Activated naive CD4-positive, alpha-beta T cell treated with anti-CD3 and anti-CD28 coated beads, Interleukin-2, amount 50 U/mL, for 24 hours (primary cell): ENCODE data around the gene CT45A1.
"Not testable (repeated sequence)": the region's sequence is repeated elsewhere in the genome, so short reads cannot be mapped to it uniquely, and the experiment has no call there.

ENCODE experiments used
- H3K27ac Mint-ChIP-seq: one replicate; pipeline ENCODE4 v1.8.0; 2021; ENCODE audit warnings: mild to moderate bottlenecking, mixed read lengths
- H3K27me3 Mint-ChIP-seq: one replicate; pipeline ENCODE4 v1.8.0; 2021; ENCODE audit warnings: mixed read lengths
- H3K36me3 Mint-ChIP-seq: one replicate; pipeline ENCODE4 v1.8.0; 2021; ENCODE audit warnings: mixed read lengths
- H3K4me1 Mint-ChIP-seq: one replicate; pipeline ENCODE4 v1.8.0; 2021; ENCODE audit warnings: mixed read lengths
- H3K4me3 Mint-ChIP-seq: one replicate; pipeline ENCODE4 v1.8.0; 2021; ENCODE audit warnings: mild to moderate bottlenecking, mixed read lengths
- H3K9me3 Mint-ChIP-seq: one replicate; pipeline ENCODE4 v1.8.0; 2021; ENCODE audit warnings: mixed read lengths

The CT45A1 gene, protein sequence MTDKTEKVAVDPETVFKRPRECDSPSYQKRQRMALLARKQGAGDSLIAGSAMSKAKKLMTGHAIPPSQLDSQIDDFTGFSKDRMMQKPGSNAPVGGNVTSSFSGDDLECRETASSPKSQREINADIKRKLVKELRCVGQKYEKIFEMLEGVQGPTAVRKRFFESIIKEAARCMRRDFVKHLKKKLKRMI

DNA sequence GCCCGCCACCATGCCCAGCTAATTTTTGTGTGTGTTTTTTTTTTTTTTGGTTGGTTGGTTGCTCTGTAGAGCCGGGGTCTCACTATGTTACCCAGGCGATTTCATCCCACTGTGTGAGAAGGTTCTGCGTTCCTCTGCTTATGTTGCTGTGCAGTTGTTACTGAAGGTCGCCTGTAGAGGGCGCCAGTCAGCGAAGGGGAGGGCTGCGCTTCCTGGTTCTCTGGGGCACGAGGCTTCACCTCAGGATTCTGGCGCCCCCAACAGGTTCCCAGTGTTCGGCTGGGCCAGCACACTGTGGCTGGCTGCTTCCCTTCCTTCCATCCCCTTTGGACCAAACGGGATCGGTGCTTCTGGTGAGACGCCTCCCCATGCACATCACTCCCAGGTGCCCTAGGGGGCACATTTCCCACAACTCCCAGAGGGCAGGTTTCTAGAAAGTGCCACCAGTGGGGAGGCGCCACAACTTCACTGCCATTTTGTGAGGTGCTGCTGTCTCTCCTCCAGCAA lies at the start of gene CT45A1:
Gene CT45A1 (plus strand): TSS at position 457 of the 507 bp plus-strand sequence. CDS start 5,302 bp downstream, outside the sequence.
- not testable (repeated sequence) for H3K27me3 Mint-ChIP-seq, H3K27ac Mint-ChIP-seq, H3K36me3 Mint-ChIP-seq, H3K4me1 Mint-ChIP-seq, H3K4me3 Mint-ChIP-seq, H3K9me3 Mint-ChIP-seq

DNA sequence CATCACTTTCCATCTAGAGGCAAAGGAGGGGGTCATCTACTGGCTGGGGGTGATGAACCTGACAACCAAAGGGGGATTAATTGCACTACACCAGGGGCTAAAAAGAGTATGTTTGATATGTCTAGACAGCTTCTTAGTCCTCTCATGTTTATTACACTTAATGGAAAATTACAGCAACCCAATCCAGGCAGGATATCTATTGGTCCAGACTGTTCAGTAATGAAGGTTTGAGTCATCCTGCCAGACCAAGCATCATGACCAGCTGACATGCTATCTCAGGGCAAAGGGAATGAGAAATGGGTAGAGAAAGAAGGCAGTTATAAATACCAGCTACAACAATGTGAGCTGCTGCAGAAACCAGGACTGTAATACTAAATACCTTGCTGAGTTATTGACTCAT lies 40.5 kb upstream of the CT45A1 start:
- not testable (repeated sequence) for H3K27me3 Mint-ChIP-seq, H3K9me3 Mint-ChIP-seq, H3K4me1 Mint-ChIP-seq, H3K27ac Mint-ChIP-seq, H3K4me3 Mint-ChIP-seq, H3K36me3 Mint-ChIP-seq

DNA sequence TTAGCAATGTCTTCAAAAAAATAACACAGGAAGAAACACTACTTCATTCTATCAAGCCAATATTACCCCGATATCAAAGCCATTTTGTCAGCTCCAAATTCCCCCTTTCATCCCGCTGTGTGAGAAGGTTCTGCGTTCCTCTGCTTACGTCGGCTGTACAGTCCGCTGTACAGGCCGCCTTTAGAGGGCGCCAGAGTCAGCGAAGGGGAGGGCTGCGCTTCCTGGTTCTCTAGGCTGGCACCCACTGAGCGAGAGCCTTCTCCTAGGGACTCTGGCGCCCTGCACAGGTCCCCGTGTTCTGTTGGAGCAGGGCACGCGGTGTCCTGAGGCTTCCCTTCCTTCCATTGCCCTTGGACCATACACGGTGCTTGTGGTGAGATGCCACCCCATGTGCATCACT lies 25.3 kb upstream of the CT45A1 start:
- no peaks in the 10 kb centered on the region for H3K36me3 Mint-ChIP-seq
- H3K4me3 Mint-ChIP-seq: no peak overlapping the region
- H3K9me3 Mint-ChIP-seq: no peaks in the 10 kb centered on the region
- H3K27me3 Mint-ChIP-seq: no peaks in the 10 kb centered on the region
- H3K4me1 Mint-ChIP-seq: no peaks in the 10 kb centered on the region
- H3K27ac Mint-ChIP-seq: no peak overlapping the region

DNA sequence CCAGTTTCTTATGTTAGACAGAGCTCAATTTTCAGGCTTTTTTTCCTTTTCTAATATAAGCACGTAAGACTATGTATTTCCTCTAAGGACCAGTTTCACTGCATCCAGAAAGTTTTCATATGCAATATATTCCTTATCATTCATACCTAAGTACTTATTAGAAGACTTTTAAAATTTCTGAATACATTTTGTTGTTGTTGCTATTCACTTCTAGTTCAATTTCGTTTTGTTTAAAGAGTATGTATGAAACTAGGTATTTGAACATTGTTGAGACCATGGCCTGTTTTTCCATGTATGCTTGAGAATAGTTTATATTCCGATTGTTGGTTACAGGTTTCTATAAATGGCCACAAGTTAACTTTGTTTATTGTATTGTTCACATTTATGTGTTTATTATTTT lies 18.0 kb upstream of the CT45A1 start:
- Mint-ChIP-seq H3K4me1 (no peaks in the 10 kb centered on the region), H3K9me3 (no peaks in the 10 kb centered on the region), H3K36me3 (no peaks in the 10 kb centered on the region), H3K27ac (no peak overlapping the region), H3K4me3 (no peak overlapping the region), H3K27me3 (peaks cover 4% of the 10 kb centered on the region)

DNA sequence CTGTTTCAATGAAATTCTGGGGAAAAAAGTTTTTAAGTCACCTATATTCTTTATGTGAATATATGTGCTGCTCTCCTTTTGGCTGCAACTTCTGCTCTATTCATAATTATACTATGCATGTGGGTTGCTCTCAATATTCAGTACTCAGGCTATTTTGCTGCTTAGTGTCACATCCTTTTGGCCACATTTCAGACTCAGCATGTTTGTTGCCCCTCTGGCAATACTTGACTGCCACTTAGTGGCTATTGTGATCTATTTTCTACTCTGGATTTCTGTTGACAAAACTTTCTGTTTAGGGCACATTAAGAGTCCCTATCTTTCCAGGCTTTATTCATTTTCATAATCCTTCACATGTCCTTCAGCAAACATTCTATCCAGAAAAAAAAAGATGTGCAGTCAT lies 15.8 kb upstream of the CT45A1 start:
- H3K36me3 Mint-ChIP-seq: no peaks in the 10 kb centered on the region
- H3K27me3 Mint-ChIP-seq: peaks cover 4% of the 10 kb centered on the region
- no peaks in the 10 kb centered on the region for H3K4me1 Mint-ChIP-seq
- no peaks in the 10 kb centered on the region for H3K9me3 Mint-ChIP-seq
- no peak overlapping the region for H3K27ac Mint-ChIP-seq
- H3K4me3 Mint-ChIP-seq: no peak overlapping the region

DNA sequence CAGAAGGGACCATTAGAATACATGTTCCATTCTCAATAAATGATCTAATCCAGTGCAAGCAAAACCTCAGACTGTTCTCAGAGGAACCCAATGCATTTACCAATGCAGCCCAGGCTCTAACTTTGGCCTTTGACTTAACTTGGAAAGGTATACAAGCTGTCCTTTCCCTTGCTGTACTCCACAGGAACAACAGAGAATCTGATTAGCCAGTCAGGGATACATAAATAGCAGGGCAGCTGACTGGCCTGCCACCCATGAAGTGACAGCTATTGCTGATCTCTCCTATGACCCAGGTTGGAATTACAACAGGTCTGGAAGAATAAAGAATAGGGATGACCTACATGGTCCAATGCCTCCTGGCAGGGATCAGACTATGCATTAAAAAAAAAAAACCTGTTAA lies 14.5 kb upstream of the CT45A1 start:
- H3K4me3 Mint-ChIP-seq: no peak overlapping the region
- H3K4me1 Mint-ChIP-seq: no peaks in the 10 kb centered on the region
- H3K36me3 Mint-ChIP-seq: no peaks in the 10 kb centered on the region
- peaks cover 4% of the 10 kb centered on the region for H3K27me3 Mint-ChIP-seq
- H3K9me3 Mint-ChIP-seq: no peaks in the 10 kb centered on the region
- no peak overlapping the region for H3K27ac Mint-ChIP-seq

DNA sequence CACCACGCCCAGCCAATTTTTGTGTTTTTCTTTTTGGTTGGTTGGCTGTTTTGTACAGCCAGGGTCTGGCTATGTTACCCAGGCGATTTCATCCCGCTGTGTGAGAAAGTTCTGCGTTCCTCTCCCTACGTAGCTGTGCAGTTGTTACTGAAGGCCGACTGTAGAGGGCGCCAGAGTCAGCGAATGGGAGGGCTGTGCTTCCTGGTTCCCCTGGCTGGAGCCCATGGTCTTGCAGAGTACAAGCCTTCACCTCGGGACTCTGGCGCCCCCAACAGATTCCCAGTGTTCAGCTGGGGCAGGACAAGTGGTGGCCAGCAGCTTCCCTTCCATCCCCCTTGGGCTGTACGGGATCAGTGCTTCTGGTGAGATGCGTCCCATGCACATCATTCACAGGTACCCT lies 5.6 kb upstream of the CT45A1 start:
- no peak overlapping the region for H3K4me3 Mint-ChIP-seq
- no peaks in the 10 kb centered on the region for H3K9me3 Mint-ChIP-seq
- H3K4me1 Mint-ChIP-seq: no peaks in the 10 kb centered on the region
- no peak overlapping the region for H3K27ac Mint-ChIP-seq
- H3K36me3 Mint-ChIP-seq: no peaks in the 10 kb centered on the region
- H3K27me3 Mint-ChIP-seq: no peaks in the 10 kb centered on the region

DNA sequence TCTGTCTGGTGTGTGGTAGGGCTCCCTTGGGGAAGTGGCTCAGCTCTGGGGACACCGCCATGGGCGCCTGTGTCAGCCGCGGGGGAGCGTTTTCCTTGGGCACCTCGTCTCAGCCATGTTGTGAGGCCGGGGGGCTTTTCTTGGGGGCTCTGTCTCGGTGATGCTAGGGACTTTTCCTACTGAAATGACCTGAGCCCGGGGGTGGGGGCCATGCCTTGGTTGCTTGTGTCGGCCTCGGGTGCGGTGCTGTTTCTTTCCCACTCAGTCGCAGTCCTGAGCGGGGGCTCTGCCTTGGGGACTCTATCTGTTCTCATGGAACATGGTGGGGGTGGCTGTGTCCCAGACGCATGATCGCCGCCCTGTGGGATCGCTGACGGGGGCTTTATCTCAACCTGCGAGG lies 356 bp downstream of the CT45A1 start:
- Mint-ChIP-seq H3K27me3 (peaks cover 1% of the 10 kb centered on the region), H3K4me3 (no peak overlapping the region), H3K27ac (no peak overlapping the region), H3K4me1 (no peaks in the 10 kb centered on the region), H3K36me3 (no peaks in the 10 kb centered on the region), H3K9me3 (no peaks in the 10 kb centered on the region)

DNA sequence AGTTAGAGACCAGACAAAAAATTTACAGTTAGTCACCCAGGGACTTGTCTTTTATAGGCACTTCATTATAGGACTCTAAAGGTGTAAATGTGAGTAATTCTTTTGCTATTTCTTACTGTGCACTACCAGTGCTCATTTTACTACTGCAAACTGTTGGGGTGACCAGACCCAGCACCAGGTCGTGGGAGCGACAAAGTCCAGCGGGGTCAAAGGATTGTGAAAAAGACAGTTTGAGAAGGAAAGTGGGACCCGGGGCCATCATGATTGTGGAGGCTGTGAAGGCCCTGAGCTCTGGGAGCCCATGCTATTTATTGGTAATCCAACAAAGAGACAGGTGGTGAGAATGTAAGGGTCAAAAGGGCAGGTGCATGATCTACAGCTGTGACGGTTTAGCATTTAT lies 21.2 kb downstream of the CT45A1 start:
- H3K4me1 Mint-ChIP-seq, H3K36me3 Mint-ChIP-seq, H3K4me3 Mint-ChIP-seq, H3K27me3 Mint-ChIP-seq, H3K27ac Mint-ChIP-seq, H3K9me3 Mint-ChIP-seq: not testable (repeated sequence)

DNA sequence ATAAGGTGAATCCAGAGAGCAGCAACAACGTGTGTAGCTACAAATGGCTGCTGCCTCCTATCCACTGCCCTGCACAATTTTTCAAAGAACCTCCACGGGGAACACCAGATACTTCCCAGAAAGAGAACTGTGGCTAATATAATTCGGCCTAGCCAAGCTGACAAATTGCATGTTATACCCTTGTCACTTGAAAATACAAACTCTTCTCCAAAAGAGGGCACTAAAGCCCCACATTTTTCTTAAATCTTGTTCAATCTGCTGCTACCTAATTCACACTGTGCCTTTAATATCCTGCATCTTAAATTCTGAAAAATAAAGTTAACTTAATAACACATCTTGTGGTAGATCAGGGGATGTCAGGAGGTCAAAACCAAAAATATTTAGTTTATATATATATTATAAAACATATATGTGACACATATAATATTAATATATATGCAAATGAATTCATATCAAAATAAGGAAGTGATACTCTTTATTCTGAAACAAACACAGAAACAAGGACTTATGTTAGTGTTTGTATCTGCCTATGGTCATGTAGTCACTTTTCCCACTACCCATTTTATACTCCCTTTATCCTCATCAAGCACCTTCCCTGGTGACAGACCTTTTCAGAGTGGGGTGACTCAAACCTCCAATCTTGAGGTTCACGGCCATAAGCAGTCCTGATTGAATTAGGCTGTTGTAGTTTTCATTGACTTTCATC lies 24.1 kb downstream of the CT45A1 start:
- Mint-ChIP-seq H3K4me3 (no peak overlapping the region), H3K27ac (no peak overlapping the region), H3K36me3 (no peaks in the 10 kb centered on the region), H3K27me3 (no peaks in the 10 kb centered on the region), H3K9me3 (no peaks in the 10 kb centered on the region), H3K4me1 (no peaks in the 10 kb centered on the region)

DNA sequence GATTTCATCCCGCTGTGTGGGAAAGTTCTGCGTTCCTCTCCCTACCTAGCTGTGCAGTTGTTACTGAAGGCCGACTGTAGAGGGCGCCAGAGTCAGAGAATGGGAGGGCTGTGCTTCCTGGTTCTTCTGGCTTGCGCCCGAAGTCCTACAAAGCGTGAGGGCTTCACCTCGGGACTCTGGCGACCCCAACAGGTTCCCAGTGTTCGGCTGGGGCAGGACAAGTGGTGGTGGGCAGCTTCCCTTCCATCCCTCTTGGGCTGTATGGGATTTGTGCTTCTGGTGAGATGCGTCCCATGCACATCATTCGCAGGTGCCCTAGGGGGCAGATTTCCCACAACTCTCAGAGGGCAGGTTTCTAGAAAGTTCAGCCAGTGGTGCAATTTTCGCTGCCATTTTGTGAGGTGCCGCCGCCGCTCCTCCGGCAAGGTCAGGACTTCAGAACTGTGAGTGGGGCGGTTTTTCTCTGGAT lies 27.3 kb downstream of the CT45A1 start:
- H3K27ac Mint-ChIP-seq: no peak overlapping the region
- no peaks in the 10 kb centered on the region for H3K9me3 Mint-ChIP-seq
- no peaks in the 10 kb centered on the region for H3K36me3 Mint-ChIP-seq
- no peaks in the 10 kb centered on the region for H3K27me3 Mint-ChIP-seq
- no peak overlapping the region for H3K4me3 Mint-ChIP-seq
- no peaks in the 10 kb centered on the region for H3K4me1 Mint-ChIP-seq

DNA sequence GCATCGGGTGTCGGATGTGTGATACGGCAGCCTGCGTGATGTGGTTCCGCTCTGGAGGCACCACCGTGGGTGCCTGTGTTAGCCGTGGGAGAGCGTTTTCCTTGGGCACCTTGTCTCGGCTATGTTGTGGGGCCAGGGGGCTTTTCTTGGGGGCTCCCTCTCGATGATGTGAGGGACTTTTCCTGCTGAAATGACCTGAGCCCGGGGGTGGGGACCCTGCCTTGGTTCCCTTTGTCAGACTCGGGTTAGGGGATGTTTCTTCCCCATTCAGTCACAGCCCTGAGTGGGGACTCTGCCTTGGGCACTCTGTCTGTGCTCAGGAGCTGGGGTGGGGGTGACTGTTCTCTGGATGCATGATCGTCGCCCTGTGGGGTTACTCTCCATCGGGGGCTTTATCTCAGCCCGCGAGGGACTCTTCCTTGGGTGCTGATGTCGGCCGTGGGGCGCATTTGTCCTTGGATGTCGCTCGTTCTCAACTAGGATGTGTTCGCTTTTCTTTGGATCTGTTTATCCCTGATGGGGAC lies 27.8 kb downstream of the CT45A1 start:
- Mint-ChIP-seq H3K36me3 (no peaks in the 10 kb centered on the region), H3K27ac (no peak overlapping the region), H3K4me1 (no peaks in the 10 kb centered on the region), H3K9me3 (no peaks in the 10 kb centered on the region), H3K4me3 (no peak overlapping the region), H3K27me3 (no peaks in the 10 kb centered on the region)

DNA sequence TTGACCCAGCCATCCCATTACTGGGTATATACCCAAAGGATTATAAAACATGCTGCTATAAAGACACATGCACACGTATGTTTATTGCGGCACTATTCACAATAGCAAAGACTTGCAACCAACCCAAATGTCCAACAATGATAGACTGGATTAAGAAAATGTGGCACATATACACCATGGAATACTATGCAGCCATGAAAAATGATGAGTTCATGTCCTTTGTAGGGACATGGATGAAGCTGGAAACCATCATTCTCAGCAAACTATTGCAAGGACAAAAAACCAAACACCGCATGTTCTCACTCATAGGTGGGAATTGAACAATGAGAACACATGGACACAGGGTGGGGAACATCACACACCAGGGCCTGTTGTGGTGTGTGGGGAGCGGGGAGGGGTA lies 31.3 kb downstream of the CT45A1 start:
- not testable (repeated sequence) for H3K4me3 Mint-ChIP-seq, H3K4me1 Mint-ChIP-seq, H3K27ac Mint-ChIP-seq, H3K9me3 Mint-ChIP-seq, H3K36me3 Mint-ChIP-seq, H3K27me3 Mint-ChIP-seq

DNA sequence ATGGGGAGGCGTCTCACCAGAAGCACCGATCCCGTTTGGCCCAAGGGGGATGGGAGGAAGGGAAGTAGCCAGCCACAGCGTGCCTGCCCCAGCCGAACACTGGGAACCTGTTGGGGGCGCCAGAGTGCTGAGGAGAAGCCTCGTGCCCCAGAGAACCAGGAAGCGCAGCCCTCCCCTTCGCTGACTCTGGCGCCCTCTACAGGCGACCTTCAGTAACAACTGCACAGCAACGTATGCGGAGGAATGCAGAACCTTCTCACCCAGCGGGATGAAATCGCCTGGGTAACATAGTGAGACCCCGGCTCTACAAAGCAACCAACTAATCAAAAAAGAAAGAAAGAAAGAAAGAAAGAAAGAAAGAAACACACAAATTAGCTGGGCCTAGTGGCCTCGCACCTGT lies 54.7 kb downstream of the CT45A1 start, which contains the start of gene CT45A3:
Gene CT45A3 (minus strand): TSS at position 101 of the 400 bp plus-strand sequence. CDS start 3,747 bp downstream, outside the sequence.
- H3K27ac Mint-ChIP-seq, H3K36me3 Mint-ChIP-seq, H3K9me3 Mint-ChIP-seq, H3K4me3 Mint-ChIP-seq, H3K4me1 Mint-ChIP-seq, H3K27me3 Mint-ChIP-seq: not testable (repeated sequence)
